Body of pancreas (tissue), 4 donors: ENCODE results near the gene DYRK1A. TPM values are rescaled to one million over a fixed set of nuclear protein-coding genes. Genes with fewer than 3 reads are reported as not detected.

Experiments
- ATAC-seq: fragments of 150-250 bp; one replicate; pipeline ENCODE4 v1.9.1; 2016
- DNase-seq, 4 donors: peaks; one replicate each; pipeline ENCODE4 v3.0.0-alpha.2; 2019
- H3K27ac ChIP-seq, 4 donors: fragments of 200-600 bp; sonication (generic); 1 replicate in 3 of 4; 2 replicates in 1 of 4; pipeline versions ENCODE4 v1.5.1 to v1.6.1; 2016 to 2019; ENCODE audit warnings: mild to moderate bottlenecking in 1 of 4, mixed read lengths in 1 of 4, moderate library complexity in 1 of 4
- H3K27me3 ChIP-seq, 2 donors: fragments of 200-600 bp; sonication (generic); one replicate each; pipeline ENCODE4 v1.6.0; 2016; ENCODE audit warnings: mild to moderate bottlenecking in 1 of 2
- H3K36me3 ChIP-seq, 2 donors: fragments of 200-600 bp; sonication (generic); replicated peaks in 1 of 2; 2 replicates each; pipeline ENCODE4 v1.5.1; 2016; ENCODE audit warnings: low read depth in 2 of 2; ENCODE audit not compliant: insufficient read depth in 1 of 2
- H3K4me1 ChIP-seq: fragments of 200-600 bp; sonication (generic); one replicate; pipeline ENCODE4 v1.6.0; 2016
- H3K4me3 ChIP-seq, 2 donors: fragments of 200-600 bp; sonication (generic); 1 replicate in 1 of 2; 2 replicates in 1 of 2; pipeline ENCODE4 v1.5.1; 2016 to 2019
- H3K9me3 ChIP-seq, 3 donors: fragments of 200-600 bp; sonication (generic); 1 replicate in 2 of 3; 2 replicates in 1 of 3; pipeline ENCODE4 v1.5.1; 2016
- CTCF ChIP-seq, 7 experiments: fragments of 450-650 bp in 4 of 7; fragments of 200-600 bp in 3 of 7; sonication (generic) in 3 of 7; IDR thresholded peaks; one replicate each; pipeline ENCODE4 v1.5.1; 2016 to 2019; ENCODE audit warnings: antibody characterized with exemption in 7 of 7
- POLR2A ChIP-seq, 3 donors: fragments of 450-650 bp; IDR thresholded peaks; one replicate each; pipeline ENCODE4 v1.6.1; 2016; ENCODE audit warnings: antibody characterized with exemption in 3 of 3, mild to moderate bottlenecking in 2 of 3
- WGBS, 2 donors: methylation state at CpG; one replicate each; pipeline ENCODE4 v1.1.5; 2017; 5-methylcytosine and 5-hydroxymethylcytosine counted together
- intact Hi-C: fragments of 100-400 bp; cut with DNase I; formaldehyde crosslinking; loops from one replicate; pipeline ENCODE4 v1.15.1; 2023
- total RNA-seq, 2 donors: library from RNA; depleted of rRNA; stranded (reverse); fragments of >200 nt; gene quantifications; one replicate each; pipeline ENCODE4 v1.1.0, GENCODE V29; 2016

The DYRK1A gene
- total RNA-seq, 2 donors from 2014 or later, result 42.5 to 44.1 TPM

GRCh38 chr21:37398697-37399096 is 32.1 kb downstream of the DYRK1A start:
- Histone ChIP-seq H3K4me1 (peaks cover 37% of the 10 kb centered on the region), H3K27ac (no peak overlapping the region)
- 87 to 92% methylated on average over 5 of the region's 5 CpGs for WGBS, 2 donors

GRCh38 chr21:37402251-37402867 is 35.8 kb downstream of the DYRK1A start:
- DNase-seq (no peak), ATAC-seq (no peak)
- Histone ChIP-seq H3K27me3 (no peaks in the 10 kb centered on the region), H3K9me3 (no peaks in the 10 kb centered on the region), H3K4me3 (no peak overlapping the region), H3K27ac (no peak overlapping the region), H3K4me1 (peaks cover 45% of the 10 kb centered on the region), H3K36me3 (no peaks in the 10 kb centered on the region)
- intact Hi-C loops, result no loop called here
- TF ChIP-seq POLR2A (IDR thresholded peaks at IDR 0.05) (no peak), CTCF (IDR thresholded peaks at IDR 0.05) (no peak)
- 72 to 95% methylated on average over 3 of the region's 3 CpGs for WGBS, 2 donors

More at GRCh38 chr21:37398697-37399096, 32.1 kb downstream of the DYRK1A start:
- intact Hi-C loops, result no loop called here
- H3K4me3 ChIP-seq, result no peak overlapping the region
- H3K36me3 ChIP-seq, result no peaks in the 10 kb centered on the region
- ATAC-seq (no peak), DNase-seq (no peak)
- no peaks in the 10 kb centered on the region for H3K9me3 ChIP-seq
- TF ChIP-seq CTCF (IDR thresholded peaks at IDR 0.05) (no peak), POLR2A (IDR thresholded peaks at IDR 0.05) (no peak)
- H3K27me3 ChIP-seq, result no peaks in the 10 kb centered on the region

- H3K27ac ChIP-seq, result no peak overlapping the region
- WGBS, 2 donors, result 52 to 58% methylated on average over 4 of the region's 4 CpGs
- intact Hi-C loops, result no loop called here
- no peaks in the 10 kb centered on the region for H3K36me3 ChIP-seq
- H3K4me1 ChIP-seq, result peaks cover 39% of the 10 kb centered on the region
- ATAC-seq (no peak), DNase-seq (no peak)
- no peak overlapping the region for H3K4me3 ChIP-seq
- H3K9me3 ChIP-seq, result no peaks in the 10 kb centered on the region
- H3K27me3 ChIP-seq, result no peaks in the 10 kb centered on the region
- no peak for TF ChIP-seq CTCF (IDR thresholded peaks at IDR 0.05)
- no peak for TF ChIP-seq POLR2A (IDR thresholded peaks at IDR 0.05)
Observed at GRCh38 chr21:37405629-37406028, 39.1 kb downstream of the DYRK1A start.

- peaks cover 54% of the 10 kb centered on the region for H3K4me1 ChIP-seq
- no peaks in the 10 kb centered on the region for H3K36me3 ChIP-seq
- DNase-seq, result no peak
- TF ChIP-seq POLR2A (IDR thresholded peaks at IDR 0.05) (no peak), CTCF (IDR thresholded peaks at IDR 0.05) (no peak)
- no peak for ATAC-seq
- WGBS, 2 donors, result 44 to 45% methylated on average over 6 of the region's 6 CpGs
- no peaks in the 10 kb centered on the region for H3K9me3 ChIP-seq
- intact Hi-C loops, result no loop called here
- no peaks in the 10 kb centered on the region for H3K27me3 ChIP-seq
- H3K4me3 ChIP-seq, result no peak overlapping the region
- no peak overlapping the region for H3K27ac ChIP-seq
Observed at GRCh38 chr21:37407719-37408420, 41.3 kb downstream of the DYRK1A start.
